ENCODE measurements around the gene PIK3R5. TPM values are rescaled to one million over a fixed set of nuclear protein-coding genes. Genes with fewer than 3 reads are reported as not detected.

Gene PIK3R5
- polyA plus RNA-seq, 1 donor (not counting 4 experiments of a cell fraction or from before 2014, with no cell fraction given) = not detected

DNA sequence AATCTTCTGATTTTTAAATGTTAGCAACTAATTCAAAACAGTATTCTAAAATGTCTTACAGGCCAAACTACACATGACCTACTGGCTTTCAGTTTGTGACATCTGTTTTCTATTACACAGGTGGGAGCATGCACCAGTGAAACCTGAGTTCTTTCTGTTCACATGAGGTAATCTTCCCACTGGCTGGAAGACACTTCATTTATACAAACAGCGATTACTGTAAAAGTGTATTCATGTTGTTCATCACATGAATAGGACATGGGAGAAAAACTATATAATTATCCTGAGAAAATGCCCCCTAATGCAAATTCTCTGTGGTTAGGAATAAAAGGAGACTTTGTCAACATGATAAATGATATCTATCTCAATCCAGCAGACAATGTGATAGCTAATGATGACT is 11.1 kb upstream of the PIK3R5 start:
- TF ChIP-seq, protein P1, sequence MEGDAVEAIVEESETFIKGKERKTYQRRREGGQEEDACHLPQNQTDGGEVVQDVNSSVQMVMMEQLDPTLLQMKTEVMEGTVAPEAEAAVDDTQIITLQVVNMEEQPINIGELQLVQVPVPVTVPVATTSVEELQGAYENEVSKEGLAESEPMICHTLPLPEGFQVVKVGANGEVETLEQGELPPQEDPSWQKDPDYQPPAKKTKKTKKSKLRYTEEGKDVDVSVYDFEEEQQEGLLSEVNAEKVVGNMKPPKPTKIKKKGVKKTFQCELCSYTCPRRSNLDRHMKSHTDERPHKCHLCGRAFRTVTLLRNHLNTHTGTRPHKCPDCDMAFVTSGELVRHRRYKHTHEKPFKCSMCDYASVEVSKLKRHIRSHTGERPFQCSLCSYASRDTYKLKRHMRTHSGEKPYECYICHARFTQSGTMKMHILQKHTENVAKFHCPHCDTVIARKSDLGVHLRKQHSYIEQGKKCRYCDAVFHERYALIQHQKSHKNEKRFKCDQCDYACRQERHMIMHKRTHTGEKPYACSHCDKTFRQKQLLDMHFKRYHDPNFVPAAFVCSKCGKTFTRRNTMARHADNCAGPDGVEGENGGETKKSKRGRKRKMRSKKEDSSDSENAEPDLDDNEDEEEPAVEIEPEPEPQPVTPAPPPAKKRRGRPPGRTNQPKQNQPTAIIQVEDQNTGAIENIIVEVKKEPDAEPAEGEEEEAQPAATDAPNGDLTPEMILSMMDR (optimal IDR thresholded peaks at IDR 0.05 in 1 of 3, IDR thresholded peaks at IDR 0.05 in 1 of 3, conservative IDR thresholded peaks at IDR 0.05 in 1 of 3; ENCODE audit: extremely low read depth in 1 of 3, insufficient read depth in 2 of 3, low read length in 3 of 3) = no peak
- TF ChIP-seq EZH2 (IDR thresholded peaks at IDR 0.05; ENCODE audit: low read length) = no peak
- FAIRE-seq (no peak), DNase-seq (ENCODE audit: low read depth, low spot score) (no peak)

DNA sequence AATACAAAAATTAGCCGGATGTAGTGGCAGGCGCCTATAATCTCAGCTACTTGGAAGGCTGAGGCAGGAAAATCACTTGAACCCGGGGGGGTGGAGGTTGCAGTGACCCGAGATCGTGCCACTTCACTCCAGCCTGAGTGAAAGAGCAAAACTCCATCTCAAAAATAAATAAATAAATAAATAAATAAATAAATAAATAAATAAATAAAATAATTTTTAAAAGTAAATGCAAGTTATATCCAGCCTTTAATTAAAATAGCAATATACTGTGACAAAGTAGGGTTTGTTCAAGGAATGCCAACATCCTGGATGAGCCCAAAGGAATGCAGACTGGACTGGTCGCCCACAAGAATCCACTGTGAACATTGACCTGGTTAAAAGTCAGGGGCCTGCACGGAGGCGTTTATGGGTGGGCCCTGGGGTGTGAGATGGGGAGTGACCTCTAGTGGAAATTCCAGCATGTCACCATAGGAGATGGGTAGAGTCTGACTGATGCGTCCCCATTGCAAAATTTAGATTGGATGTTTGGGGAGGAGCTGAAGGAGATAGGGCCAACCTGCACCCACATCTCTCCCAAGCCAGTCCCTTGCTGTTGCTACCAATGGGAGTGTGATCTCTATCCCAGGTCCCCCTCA is 9.7 kb upstream of the PIK3R5 start:
- H3K9me1 ChIP-seq (ENCODE audit: control insufficient read depth, extremely low read depth, insufficient read depth, low read length) = no peaks in the 10 kb centered on the region
- no peaks in the 10 kb centered on the region for H3K79me2 ChIP-seq (ENCODE audit: control insufficient read depth, insufficient read depth, low read length)
- FAIRE-seq (no peak), DNase-seq (ENCODE audit: low read depth, low spot score) (no peak)
- no peaks in the 10 kb centered on the region for H3K27me3 ChIP-seq (ENCODE audit: control insufficient read depth, extremely low read depth, insufficient read depth, low read length)
- H2AFZ ChIP-seq (ENCODE audit: control insufficient read depth, low read length) = no peak overlapping the region
- no peaks in the 10 kb centered on the region for H4K20me1 ChIP-seq (ENCODE audit: control insufficient read depth, extremely low read depth, insufficient read depth, low read length)
- H3K36me3 ChIP-seq (ENCODE audit: control insufficient read depth in 2 of 2, extremely low read depth in 1 of 2, insufficient read depth in 2 of 2, low read length in 2 of 2) = no peaks in the 10 kb centered on the region
- dilution Hi-C loops (cut with MboI; ENCODE audit: extremely low pct_ligation_motif_present, low sequenced_read_pairs) = no loop called here
- no peak overlapping the region for H3K4me3 ChIP-seq (ENCODE audit: control insufficient read depth in 2 of 3, extremely low read depth in 1 of 3, insufficient read depth in 2 of 3, low read depth in 1 of 3, low read length in 3 of 3)
- no peak overlapping the region for H3K4me2 ChIP-seq (ENCODE audit: control insufficient read depth, extremely low read depth, insufficient read depth, low read depth, low read length)
- no peaks in the 10 kb centered on the region for H3K4me1 ChIP-seq (ENCODE audit: control insufficient read depth, extremely low read depth, insufficient read depth, low read length)
- no peaks in the 10 kb centered on the region for H3K9me3 ChIP-seq (ENCODE audit: control insufficient read depth, low read depth, low read length)
- TF ChIP-seq, protein P1 (optimal IDR thresholded peaks at IDR 0.05 in 1 of 3, IDR thresholded peaks at IDR 0.05 in 1 of 3, conservative IDR thresholded peaks at IDR 0.05 in 1 of 3; ENCODE audit: extremely low read depth in 1 of 3, insufficient read depth in 2 of 3, low read length in 3 of 3) = no peak
- no peak for TF ChIP-seq EZH2 (IDR thresholded peaks at IDR 0.05; ENCODE audit: low read length)
- H3K27ac ChIP-seq (ENCODE audit: control insufficient read depth, insufficient read depth, low read length) = no peak overlapping the region
- no peak overlapping the region for H3K9ac ChIP-seq (ENCODE audit: control insufficient read depth, extremely low read depth, insufficient read depth, low read length)

More for the DNA sequence above, 11.1 kb upstream of the PIK3R5 start:
- no peaks in the 10 kb centered on the region for H3K4me1 ChIP-seq (ENCODE audit: control insufficient read depth, extremely low read depth, insufficient read depth, low read length)
- dilution Hi-C loops (cut with MboI; ENCODE audit: extremely low pct_ligation_motif_present, low sequenced_read_pairs) = no loop called here
- H3K27ac ChIP-seq (ENCODE audit: control insufficient read depth, insufficient read depth, low read length) = no peak overlapping the region
- H3K36me3 ChIP-seq (ENCODE audit: control insufficient read depth in 2 of 2, extremely low read depth in 1 of 2, insufficient read depth in 2 of 2, low read length in 2 of 2) = no peaks in the 10 kb centered on the region
- no peaks in the 10 kb centered on the region for H3K79me2 ChIP-seq (ENCODE audit: control insufficient read depth, insufficient read depth, low read length)
- H3K4me3 ChIP-seq (ENCODE audit: control insufficient read depth in 2 of 3, extremely low read depth in 1 of 3, insufficient read depth in 2 of 3, low read depth in 1 of 3, low read length in 3 of 3) = no peak overlapping the region
- H3K9me1 ChIP-seq (ENCODE audit: control insufficient read depth, extremely low read depth, insufficient read depth, low read length) = no peaks in the 10 kb centered on the region
- no peaks in the 10 kb centered on the region for H3K9me3 ChIP-seq (ENCODE audit: control insufficient read depth, low read depth, low read length)
- H3K9ac ChIP-seq (ENCODE audit: control insufficient read depth, extremely low read depth, insufficient read depth, low read length) = no peak overlapping the region
- no peak overlapping the region for H3K4me2 ChIP-seq (ENCODE audit: control insufficient read depth, extremely low read depth, insufficient read depth, low read depth, low read length)
- H3K27me3 ChIP-seq (ENCODE audit: control insufficient read depth, extremely low read depth, insufficient read depth, low read length) = no peaks in the 10 kb centered on the region
- no peak overlapping the region for H2AFZ ChIP-seq (ENCODE audit: control insufficient read depth, low read length)
- H4K20me1 ChIP-seq (ENCODE audit: control insufficient read depth, extremely low read depth, insufficient read depth, low read length) = no peaks in the 10 kb centered on the region
